Activated CD8-positive, alpha-beta T cell treated with anti-CD3 and anti-CD28 coated beads, Interleukin-2, amount 10 ng/mL, durations not matched to agents 7 days and 5 days (primary cell): ENCODE results near the gene MOGAT1. TPM values are rescaled to one million over a fixed set of nuclear protein-coding genes. Genes with fewer than 3 reads are reported as not detected.
A peak's percentile ranks its signal among the peaks of the same experiment; 100 is the strongest.

Experiments
- ATAC-seq: fragments of 150-1000 bp; cut with Tn5 transposase; one replicate; pipeline ENCODE4 v1.10.0; 2021; ENCODE audit warnings: moderate library complexity
- CTCF ChIA-PET: fragments of 350-600 bp; sonication (Branson Sonifier 250); formaldehyde crosslinking; loops from one replicate; lab custom pipeline; 2021; ENCODE audit warnings: antibody characterized with exemption; lab: Charles Lee
- POLR2A ChIA-PET: fragments of 350-600 bp; sonication (Branson Sonifier 250); formaldehyde crosslinking; loops from one replicate; lab custom pipeline; 2021; ENCODE audit warnings: antibody characterized with exemption; lab: Charles Lee
- DNase-seq: peaks from one replicate; pipeline ENCODE4 v3.0.0-alpha.2; 2020
- H3K27ac Mint-ChIP-seq: one replicate; pipeline ENCODE4 v1.8.0; 2021; ENCODE audit warnings: mild to moderate bottlenecking, mixed read lengths
- H3K27me3 Mint-ChIP-seq: one replicate; pipeline ENCODE4 v1.8.0; 2021; ENCODE audit warnings: low read depth, mixed read lengths
- H3K36me3 Mint-ChIP-seq: one replicate; pipeline ENCODE4 v1.8.0; 2021; ENCODE audit warnings: low read depth, mixed read lengths
- H3K4me1 Mint-ChIP-seq: one replicate; pipeline ENCODE4 v1.8.0; 2021; ENCODE audit warnings: low read depth, mixed read lengths
- H3K4me3 Mint-ChIP-seq: one replicate; pipeline ENCODE4 v1.8.0; 2021; ENCODE audit warnings: mild to moderate bottlenecking, mixed read lengths
- H3K9me3 Mint-ChIP-seq: one replicate; pipeline ENCODE4 v1.8.0; 2022; ENCODE audit warnings: mixed read lengths; ENCODE audit not compliant: insufficient read depth
- total RNA-seq, 2 experiments: library from RNA; stranded (reverse); gene quantifications; one replicate each; pipeline ENCODE4 v1.2.3, GENCODE V29; 2021

MOGAT1 gene
- total RNA-seq, 2 experiments from 2014 or later: not detected

DNA sequence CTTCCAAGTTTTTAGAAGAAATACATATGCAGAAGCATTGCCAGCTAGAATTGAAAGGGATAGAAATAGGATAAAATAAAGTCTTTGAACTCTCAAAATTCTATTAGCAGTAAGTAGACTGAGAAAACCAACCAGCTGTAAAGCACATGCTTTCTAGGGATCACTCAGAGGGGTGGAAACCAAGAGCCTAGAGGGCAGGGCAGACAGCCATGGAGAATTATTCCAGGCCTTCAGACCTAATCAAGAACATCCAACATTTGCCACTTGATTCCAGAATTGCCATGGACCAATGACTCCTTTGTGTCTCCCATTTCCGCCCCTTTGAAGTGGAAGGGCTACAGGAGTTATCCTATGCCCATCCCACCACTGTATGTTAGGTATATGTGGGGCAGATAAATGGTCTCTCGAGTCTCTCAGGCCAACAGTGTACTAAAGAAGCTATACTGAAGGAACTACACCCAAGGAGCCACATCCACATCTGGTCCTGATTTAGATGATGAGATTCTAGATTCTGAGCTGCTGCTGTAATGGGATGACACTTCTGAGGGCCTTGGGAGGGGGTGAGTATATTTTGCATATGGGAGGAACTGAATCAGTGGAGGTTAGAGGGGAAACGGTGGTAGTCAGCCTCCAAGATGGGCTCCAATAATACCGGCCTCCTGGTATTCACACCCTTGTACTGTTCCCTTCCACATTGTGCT lies 19.6 kb upstream of the MOGAT1 start:
- H3K36me3 Mint-ChIP-seq: peaks cover 26% of the 10 kb centered on the region
- no peaks in the 10 kb centered on the region for H3K9me3 Mint-ChIP-seq
- no peak overlapping the region for H3K4me3 Mint-ChIP-seq
- no peak for ATAC-seq
- peaks cover 25% of the 10 kb centered on the region for H3K4me1 Mint-ChIP-seq
- DNase-seq: no peak
- no peaks in the 10 kb centered on the region for H3K27me3 Mint-ChIP-seq
- no peak overlapping the region for H3K27ac Mint-ChIP-seq
- CTCF ChIA-PET: interaction anchor here (0.7 to 1.7 kb wide), 4 partner anchors 15 to 334 kb away, joined by 3 to 4 read pairs (median 4); no protein-coding TSS in a partner anchor
- POLR2A ChIA-PET: interaction anchor here (0.8 to 1.0 kb wide), 2 partner anchors 11 to 1249 kb away, joined by 3 read pairs; no protein-coding TSS in a partner anchor

DNA sequence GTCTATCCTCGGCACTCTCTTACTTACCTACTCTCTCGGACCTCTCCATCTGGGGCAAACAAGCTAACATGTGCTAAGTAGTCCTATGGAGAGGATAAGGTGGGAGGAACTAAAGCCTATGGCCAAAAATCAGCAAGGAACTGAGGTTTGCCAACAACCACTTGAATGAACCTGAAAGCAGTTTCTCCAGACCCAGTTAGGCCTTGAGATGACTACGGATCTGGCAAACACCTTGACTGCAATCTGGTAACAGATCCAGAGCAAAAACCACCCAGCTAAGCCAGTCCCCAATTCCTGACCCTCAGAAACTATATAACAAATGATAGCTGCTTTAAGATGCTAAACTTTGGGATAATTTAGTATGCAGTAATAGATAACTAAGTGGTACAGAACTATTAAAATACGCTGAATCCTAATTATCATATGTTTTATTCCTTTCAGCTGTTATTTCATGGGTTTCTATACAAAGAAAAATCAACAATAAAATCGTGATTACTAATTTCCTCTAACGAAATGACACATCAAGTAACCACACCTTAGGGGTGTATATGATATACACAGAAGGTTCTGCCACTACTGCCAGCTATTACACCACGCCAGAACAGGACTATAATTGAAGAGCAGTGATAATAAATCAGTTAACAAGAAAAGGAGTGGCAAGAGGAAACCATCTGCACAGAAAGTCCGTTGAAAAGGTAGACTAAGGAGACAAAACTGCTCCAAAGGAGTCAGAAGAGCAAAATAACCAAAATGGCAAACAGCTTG lies 18.8 kb upstream of the MOGAT1 start:
- DNase-seq: no peak
- peaks cover 20% of the 10 kb centered on the region for H3K36me3 Mint-ChIP-seq
- H3K9me3 Mint-ChIP-seq: no peaks in the 10 kb centered on the region
- peaks cover 29% of the 10 kb centered on the region for H3K4me1 Mint-ChIP-seq
- no peak for ATAC-seq
- CTCF ChIA-PET: interaction anchor here (0.7 to 1.7 kb wide), 4 partner anchors 14 to 335 kb away, joined by 3 to 4 read pairs (median 4); no protein-coding TSS in a partner anchor
- H3K27ac Mint-ChIP-seq: peak overlapping the region; percentile 13
- H3K27me3 Mint-ChIP-seq: no peaks in the 10 kb centered on the region
- H3K4me3 Mint-ChIP-seq: peak overlapping the region; percentile 94
- POLR2A ChIA-PET: interaction anchor here (1.0 kb wide), 1 partner anchor 10 kb away, joined by 3 read pairs; no protein-coding TSS in a partner anchor

DNA sequence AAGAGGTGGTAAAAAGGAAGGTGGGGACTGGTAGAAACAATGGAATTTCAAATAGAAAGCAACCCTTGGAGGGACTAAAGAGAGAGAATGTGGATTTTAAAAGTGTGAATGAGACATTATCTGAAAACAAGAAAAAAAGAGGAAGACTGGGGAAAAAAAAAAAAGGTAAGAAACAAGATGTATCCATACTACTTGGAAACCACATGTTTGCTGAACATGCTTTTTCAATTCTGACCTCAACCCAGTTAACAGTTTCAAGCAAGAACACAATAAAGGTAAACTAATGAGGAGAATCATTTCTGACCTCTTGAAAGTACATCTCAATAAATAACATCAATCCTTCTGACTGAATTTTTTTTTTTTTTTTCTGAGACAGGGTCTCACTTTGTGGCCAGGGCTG lies 18.2 kb upstream of the MOGAT1 start:
- Mint-ChIP-seq H3K36me3 (peaks cover 15% of the 10 kb centered on the region), H3K4me1 (peaks cover 29% of the 10 kb centered on the region), H3K4me3 (peak overlapping the region; percentile 94), H3K27me3 (no peaks in the 10 kb centered on the region), H3K9me3 (no peaks in the 10 kb centered on the region), H3K27ac (peak overlapping the region; percentile 13)
- CTCF ChIA-PET: interaction anchor here (1.0 to 1.7 kb wide), 3 partner anchors 14 to 335 kb away, joined by 3 to 4 read pairs (median 4); no protein-coding TSS in a partner anchor
- POLR2A ChIA-PET: no interaction called here
- DNase-seq (no peak), ATAC-seq (no peak)

- CTCF ChIA-PET: interaction anchor here (1.0 kb wide), 1 partner anchor 283 kb away, joined by 3 read pairs; no protein-coding TSS in a partner anchor
- Mint-ChIP-seq H3K27me3 (no peaks in the 10 kb centered on the region), H3K27ac (peak within 1 kb of the TSS; percentile 99), H3K4me1 (peaks cover 29% of the 10 kb centered on the region), H3K9me3 (no peaks in the 10 kb centered on the region), H3K4me3 (peak within 1 kb of the TSS; percentile 94), H3K36me3 (peaks cover 9% of the 10 kb centered on the region)
- POLR2A ChIA-PET: interaction anchor here (1.1 kb wide), 1 partner anchor 1289 kb away, joined by 3 read pairs; no protein-coding TSS in a partner anchor
- ATAC-seq: peak; percentile 96
- peak; percentile 96 for DNase-seq
Measured at GRCh38 chr2:222655787-222656525, 15.5 kb upstream of the MOGAT1 start, which contains the start of gene FARSB. FARSB (minus strand) TSS chr2:222656092; CDS start chr2:222656073, 19 bp downstream.

DNA sequence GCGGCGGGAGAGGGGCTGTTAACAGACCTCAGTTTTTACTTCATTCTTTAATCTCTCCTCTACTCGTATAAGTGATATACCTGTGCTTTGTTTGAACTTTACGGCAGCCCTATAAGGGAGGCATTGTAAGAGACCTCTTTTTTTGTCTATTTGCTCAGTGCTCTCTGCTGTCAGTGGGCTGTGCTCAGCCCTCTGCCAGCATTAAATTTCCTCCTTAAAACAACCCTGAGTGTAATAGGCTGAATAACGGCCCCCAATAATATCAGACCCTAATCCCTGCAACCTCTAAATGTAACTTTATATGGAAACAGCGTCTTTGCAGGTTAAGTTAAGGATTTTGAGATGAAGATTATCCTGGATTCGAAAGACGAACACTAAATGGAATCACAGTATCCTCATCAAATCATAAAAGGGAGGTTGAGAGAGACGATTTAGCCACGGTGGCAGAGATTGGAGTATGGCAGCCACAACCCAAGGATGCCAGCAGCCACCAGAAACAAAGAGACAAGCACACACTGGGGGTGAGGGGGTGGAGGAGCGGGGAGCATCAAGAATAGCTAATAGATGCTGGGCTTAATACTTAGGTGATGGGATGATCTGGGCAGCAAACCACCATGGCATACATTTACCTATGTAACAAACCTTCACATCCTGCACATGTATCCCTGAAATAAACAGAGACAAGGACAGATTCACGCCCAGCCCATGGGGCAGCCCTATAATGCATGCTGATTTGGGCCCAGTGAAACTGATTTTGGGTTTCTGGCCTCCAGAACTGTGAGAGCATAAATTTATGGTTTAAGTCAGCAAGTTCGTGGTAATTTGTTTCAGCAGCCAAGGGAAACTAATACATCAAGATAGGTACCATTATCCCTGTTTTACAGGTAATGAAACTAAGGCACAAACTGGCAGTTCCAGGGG lies 14.7 kb upstream of the MOGAT1 start:
- H3K36me3 Mint-ChIP-seq: peaks cover 9% of the 10 kb centered on the region
- peaks cover 29% of the 10 kb centered on the region for H3K4me1 Mint-ChIP-seq
- ATAC-seq (peak; percentile 14), DNase-seq (no peak)
- ChIA-PET CTCF (no interaction called here), POLR2A (interaction anchor here (1.1 kb wide), 1 partner anchor 1288 kb away, joined by 3 read pairs; no protein-coding TSS in a partner anchor)
- H3K27me3 Mint-ChIP-seq: no peaks in the 10 kb centered on the region
- peak overlapping the region; percentile 99 for H3K27ac Mint-ChIP-seq
- peak overlapping the region; percentile 94 for H3K4me3 Mint-ChIP-seq
- H3K9me3 Mint-ChIP-seq: no peaks in the 10 kb centered on the region

DNA sequence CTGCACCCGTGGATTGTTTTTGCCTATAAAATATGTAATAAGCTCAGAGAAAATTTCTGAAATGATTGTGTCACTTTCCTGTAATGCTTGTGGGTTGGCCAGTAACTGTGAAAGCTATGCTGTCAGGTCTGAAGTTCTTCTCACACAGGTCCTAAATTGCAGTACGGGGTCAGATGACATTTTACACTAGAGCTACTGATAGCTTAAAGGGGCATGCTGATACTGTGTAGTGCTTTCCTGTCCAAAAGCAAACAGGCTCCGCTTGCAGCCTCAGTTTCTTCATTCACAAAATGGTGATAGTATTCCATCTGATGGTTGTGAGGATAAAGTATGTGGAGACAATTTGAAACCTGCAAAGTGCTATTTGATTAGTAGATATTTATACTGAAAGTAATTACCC lies 8.0 kb upstream of the MOGAT1 start:
- Mint-ChIP-seq H3K9me3 (no peaks in the 10 kb centered on the region), H3K27ac (no peak overlapping the region), H3K4me3 (no peak overlapping the region), H3K4me1 (no peaks in the 10 kb centered on the region), H3K36me3 (no peaks in the 10 kb centered on the region), H3K27me3 (peaks cover 18% of the 10 kb centered on the region)
- DNase-seq (no peak), ATAC-seq (no peak)
- ChIA-PET CTCF (interaction anchor here (2.2 kb wide), 1 partner anchor 27 kb away, joined by 7 read pairs; no protein-coding TSS in a partner anchor), POLR2A (interaction anchor here (1.6 kb wide), 1 partner anchor 11 kb away, joined by 3 read pairs; no protein-coding TSS in a partner anchor)

DNA sequence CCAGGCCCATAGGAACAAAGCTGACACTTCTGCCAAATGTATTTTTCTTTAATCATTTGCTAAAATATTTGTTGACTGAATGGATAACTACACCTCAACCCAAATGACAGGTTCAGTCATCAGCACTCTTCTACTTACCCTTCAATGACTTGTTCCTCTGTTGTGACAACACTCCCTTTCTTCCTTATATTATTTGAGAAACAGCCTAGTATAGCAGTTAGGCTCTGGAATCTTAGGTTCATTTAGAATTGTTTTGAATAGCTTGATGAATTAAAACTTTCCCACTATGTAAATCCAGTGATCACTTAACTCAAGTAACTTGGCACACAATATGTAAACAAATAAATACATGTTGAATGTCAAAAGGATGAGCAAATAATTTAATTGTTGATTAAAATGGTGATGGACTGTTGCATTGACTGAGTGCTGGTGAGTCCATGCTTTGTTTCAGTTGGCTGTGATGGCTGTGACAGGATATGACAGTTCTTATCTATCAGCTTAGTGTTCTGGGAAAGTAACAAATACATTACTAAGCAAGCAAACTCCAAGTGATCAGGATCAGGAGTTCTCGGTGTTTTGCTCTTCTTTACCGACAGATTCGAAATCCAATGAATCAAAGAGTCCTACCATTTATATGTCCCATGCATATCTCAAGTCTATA lies 2.8 kb upstream of the MOGAT1 start:
- H3K4me3 Mint-ChIP-seq: no peak overlapping the region
- H3K27me3 Mint-ChIP-seq: peaks cover 59% of the 10 kb centered on the region
- DNase-seq: no peak
- CTCF ChIA-PET: interaction anchor here (1.6 kb wide), 1 partner anchor 22 kb away, joined by 7 read pairs; no protein-coding TSS in a partner anchor
- no peak for ATAC-seq
- POLR2A ChIA-PET: no interaction called here
- no peaks in the 10 kb centered on the region for H3K36me3 Mint-ChIP-seq
- no peaks in the 10 kb centered on the region for H3K9me3 Mint-ChIP-seq
- H3K4me1 Mint-ChIP-seq: peaks cover 10% of the 10 kb centered on the region
- no peak overlapping the region for H3K27ac Mint-ChIP-seq

GRCh38 chr2:222669353-222669752 lies 2.1 kb upstream of the MOGAT1 start:
- CTCF ChIA-PET: interaction anchor here (1.6 kb wide), 1 partner anchor 21 kb away, joined by 7 read pairs; no protein-coding TSS in a partner anchor
- no peak for ATAC-seq
- POLR2A ChIA-PET: no interaction called here

DNA sequence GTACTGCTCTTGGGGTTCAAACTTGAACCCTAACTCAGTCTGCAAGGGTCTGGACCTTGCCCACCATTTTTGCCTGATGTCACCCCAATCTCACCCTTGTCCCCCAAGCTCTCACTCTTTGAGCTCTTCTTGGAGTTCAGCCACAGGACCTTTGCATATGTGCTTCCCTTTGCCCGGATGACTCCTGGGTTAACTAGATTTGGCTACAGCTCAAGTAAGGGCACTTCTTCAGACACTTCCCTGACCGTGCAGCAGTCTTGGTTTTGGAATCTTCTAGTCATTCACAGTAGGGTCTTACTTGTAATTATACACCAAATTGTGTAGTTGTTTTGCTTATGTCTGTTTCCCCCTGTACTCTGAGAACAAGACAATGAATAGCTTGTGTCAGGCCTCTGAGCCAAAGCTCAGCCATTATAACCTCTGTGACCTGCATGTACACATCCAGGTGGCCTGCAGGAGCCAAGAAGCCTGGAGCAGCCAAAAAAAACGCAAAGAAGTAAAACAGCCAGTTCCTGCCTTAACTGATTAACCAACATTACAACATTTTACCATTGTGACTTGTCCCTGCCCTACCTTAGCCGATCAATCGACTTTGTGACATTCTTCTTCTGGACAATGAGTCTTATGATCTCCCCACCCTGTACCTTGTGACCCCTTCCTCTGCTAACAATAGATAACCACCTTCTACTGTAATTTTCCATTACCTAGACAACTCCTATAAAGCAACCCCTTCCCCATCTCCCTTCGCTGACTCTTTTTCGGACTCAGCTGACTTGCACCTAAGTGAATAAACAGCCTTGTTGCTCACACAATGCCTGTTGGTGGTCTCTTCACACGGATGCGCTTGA lies 1.0 kb upstream of the MOGAT1 start:
- H3K9me3 Mint-ChIP-seq: no peaks in the 10 kb centered on the region
- H3K36me3 Mint-ChIP-seq: no peaks in the 10 kb centered on the region
- no peak for ATAC-seq
- peaks cover 10% of the 10 kb centered on the region for H3K4me1 Mint-ChIP-seq
- ChIA-PET POLR2A (no interaction called here), CTCF (interaction anchor here (1.5 kb wide), 1 partner anchor 220 kb away, joined by 3 read pairs; no protein-coding TSS in a partner anchor)
- H3K4me3 Mint-ChIP-seq: no peak overlapping the region
- no peak for DNase-seq
- H3K27ac Mint-ChIP-seq: no peak overlapping the region
- peaks cover 66% of the 10 kb centered on the region for H3K27me3 Mint-ChIP-seq

More at GRCh38 chr2:222669353-222669752, 2.1 kb upstream of the MOGAT1 start:
- no peak overlapping the region for H3K27ac Mint-ChIP-seq
- no peaks in the 10 kb centered on the region for H3K36me3 Mint-ChIP-seq
- no peak overlapping the region for H3K4me3 Mint-ChIP-seq
- peaks cover 10% of the 10 kb centered on the region for H3K4me1 Mint-ChIP-seq
- H3K9me3 Mint-ChIP-seq: no peaks in the 10 kb centered on the region
- peaks cover 63% of the 10 kb centered on the region for H3K27me3 Mint-ChIP-seq
- DNase-seq: no peak
